Measurements from ENCODE around the gene SNUPN.
"Not testable (repeated sequence)": the region's sequence is repeated elsewhere in the genome, so short reads cannot be mapped to it uniquely, and the experiment has no call there.

Gene SNUPN

DNA sequence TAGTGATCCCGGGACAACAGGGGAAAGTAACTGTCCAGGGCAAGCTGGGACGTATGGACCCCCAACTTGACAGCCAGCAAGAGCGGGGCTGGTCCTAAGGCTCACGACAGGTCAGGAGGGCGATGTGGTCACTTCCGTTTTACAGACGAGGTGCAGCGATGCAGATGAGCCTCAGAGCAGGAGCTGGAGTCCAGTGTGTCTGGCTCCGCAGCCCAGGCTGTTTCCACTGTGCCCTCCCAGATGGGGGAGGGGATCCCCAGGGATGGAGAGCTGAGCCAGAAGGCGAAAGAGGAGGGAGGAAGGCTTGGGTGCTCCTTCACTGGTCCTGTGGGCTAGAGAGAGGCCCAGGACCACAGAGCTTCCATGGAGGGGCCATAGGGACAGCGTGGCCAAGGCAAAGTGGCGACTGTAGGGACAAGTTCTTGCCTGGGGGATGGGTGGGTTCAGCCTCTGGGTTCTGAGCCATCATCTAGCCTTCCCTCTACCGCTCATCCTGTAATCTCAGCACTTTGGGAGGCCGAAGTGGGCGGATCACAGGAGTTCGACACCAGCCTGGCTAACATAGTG lies 27.9 kb upstream of the SNUPN start:
- no peak for DNase-seq

DNA sequence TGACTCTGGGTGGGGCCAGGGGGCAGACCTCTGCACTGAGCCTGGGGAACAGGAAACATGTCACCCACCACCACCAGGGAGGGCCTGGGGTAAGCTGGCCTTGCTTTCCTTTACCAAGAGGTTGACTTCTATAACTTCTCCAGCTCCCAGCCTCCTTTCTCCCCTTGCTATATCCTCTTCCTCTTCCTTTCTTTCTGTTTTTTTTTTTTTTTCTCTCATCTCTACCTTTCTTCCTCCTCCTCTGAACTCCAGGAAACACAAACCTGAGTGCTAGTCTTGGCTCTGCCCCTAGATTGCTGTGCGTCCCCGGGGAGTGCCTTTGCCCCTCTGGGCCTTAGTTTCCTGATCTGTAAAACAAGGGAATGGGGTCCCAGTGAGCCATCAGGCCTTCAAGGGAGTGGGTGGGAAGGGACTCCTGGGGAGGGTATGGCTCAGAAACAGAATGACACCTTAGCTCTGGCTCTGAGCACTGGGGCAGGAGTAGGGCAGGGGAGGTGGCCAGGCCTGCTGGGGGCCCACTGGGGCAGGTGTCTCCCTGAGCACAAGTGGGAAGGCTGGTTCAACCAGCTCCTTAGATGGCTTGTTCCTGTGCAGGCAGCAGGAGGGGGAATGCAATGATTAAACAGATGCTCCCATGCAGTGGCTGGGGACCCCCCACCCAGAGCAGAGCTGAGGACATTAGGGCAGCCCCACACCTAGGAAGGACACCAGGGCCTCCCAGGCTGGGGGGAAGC lies 26.5 kb upstream of the SNUPN start:
- DNase-seq, result no peak

- no peak for DNase-seq
Measured at GRCh38 chr15:75650908-75651809, 25.6 kb upstream of the SNUPN start.

- DNase-seq, result no peak
Measured at GRCh38 chr15:75649848-75650247, 24.3 kb upstream of the SNUPN start.

DNA sequence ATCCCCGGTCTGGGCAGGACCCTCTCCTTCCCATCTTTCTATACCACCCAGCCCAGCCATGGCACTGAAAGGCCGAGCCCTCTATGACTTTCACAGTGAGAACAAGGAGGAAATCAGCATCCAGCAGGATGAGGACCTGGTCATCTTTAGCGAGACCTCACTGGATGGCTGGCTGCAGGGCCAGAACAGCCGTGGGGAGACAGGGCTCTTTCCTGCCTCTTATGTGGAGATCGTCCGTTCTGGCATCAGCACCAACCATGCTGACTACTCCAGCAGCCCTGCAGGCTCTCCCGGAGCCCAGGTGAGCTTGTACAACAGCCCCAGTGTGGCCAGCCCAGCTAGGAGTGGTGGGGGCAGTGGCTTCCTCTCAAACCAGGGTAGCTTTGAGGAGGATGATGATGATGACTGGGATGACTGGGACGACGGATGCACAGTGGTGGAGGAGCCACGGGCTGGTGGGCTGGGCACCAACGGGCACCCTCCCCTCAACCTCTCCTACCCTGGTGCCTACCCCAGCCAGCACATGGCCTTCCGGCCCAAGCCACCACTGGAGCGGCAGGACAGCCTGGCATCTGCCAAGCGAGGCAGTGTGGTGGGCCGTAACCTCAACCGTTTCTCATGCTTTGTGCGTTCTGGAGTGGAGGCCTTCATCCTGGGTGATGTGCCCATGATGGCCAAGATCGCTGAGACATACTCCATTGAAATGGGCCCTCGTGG lies 23.7 kb upstream of the SNUPN start:
- no peak for DNase-seq

GRCh38 chr15:75648156-75649000 lies 22.9 kb upstream of the SNUPN start:
- DNase-seq, result no peak

DNA sequence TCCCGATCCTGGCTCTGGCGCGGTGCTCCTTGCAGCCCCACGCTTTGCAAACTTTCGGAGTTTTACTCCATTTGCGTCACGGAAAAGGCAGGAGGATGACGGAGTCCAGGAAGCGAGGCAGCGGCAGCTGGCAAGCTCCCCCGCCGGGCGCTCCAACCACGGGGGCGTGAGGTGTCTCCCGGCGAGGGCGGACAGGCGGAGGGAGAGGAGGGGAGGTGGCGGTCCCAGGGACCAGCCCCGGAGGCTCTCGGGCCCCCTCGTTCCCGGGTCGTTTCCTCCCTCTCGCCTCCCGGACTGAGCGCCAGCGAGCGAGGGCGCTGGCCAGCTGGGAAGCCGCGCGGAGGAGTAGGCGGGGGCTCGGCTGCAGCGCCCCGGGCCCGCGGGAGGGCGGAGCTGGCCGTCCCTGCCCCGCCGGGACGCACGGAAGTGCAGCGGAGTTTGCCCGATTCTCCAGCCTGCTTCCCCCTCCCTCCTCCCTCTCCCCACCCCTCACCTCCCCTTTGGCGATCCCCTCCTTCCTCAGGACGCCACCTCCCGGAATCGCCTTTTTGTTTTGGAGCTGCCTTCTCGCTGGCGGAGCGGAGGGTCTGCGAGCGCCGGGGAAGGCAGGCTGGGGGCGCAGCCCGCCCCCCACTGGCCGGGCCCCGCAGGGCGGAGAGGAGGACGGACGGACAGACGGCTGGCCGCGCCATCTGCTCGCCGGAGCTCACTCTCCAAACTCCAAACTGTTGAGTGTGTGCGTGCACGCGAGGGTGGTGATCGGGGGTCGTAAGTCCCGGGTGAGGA lies 22.0 kb upstream of the SNUPN start, which contains the start of gene SNX33:
Gene SNX33, plus strand, starts transcription at position 543 of the 786 bp plus-strand sequence. CDS start 1,191 bp downstream, outside the sequence.
- DNase-seq, result no peak

DNA sequence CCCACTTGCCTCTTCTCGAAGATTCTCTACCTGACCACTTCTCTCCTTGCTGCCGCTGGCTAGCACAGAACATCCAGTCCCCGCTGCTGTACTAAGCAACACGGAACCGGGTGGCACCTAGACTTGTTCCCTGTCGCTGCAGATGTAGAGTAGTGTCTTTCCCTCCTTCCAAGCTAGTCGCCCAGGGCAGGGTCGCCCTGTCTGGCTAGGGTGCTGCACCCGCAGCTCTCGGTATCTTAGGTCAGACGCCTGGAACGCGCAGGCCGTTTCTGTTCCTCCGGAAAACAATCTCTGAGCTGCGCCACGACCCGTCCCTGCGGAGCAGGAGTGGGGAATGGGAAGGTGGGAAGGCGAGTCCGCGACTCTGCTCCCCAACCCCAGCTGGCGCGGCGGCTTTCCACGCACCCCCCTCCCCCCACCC lies 21.4 kb upstream of the SNUPN start:
- no peak for DNase-seq

DNA sequence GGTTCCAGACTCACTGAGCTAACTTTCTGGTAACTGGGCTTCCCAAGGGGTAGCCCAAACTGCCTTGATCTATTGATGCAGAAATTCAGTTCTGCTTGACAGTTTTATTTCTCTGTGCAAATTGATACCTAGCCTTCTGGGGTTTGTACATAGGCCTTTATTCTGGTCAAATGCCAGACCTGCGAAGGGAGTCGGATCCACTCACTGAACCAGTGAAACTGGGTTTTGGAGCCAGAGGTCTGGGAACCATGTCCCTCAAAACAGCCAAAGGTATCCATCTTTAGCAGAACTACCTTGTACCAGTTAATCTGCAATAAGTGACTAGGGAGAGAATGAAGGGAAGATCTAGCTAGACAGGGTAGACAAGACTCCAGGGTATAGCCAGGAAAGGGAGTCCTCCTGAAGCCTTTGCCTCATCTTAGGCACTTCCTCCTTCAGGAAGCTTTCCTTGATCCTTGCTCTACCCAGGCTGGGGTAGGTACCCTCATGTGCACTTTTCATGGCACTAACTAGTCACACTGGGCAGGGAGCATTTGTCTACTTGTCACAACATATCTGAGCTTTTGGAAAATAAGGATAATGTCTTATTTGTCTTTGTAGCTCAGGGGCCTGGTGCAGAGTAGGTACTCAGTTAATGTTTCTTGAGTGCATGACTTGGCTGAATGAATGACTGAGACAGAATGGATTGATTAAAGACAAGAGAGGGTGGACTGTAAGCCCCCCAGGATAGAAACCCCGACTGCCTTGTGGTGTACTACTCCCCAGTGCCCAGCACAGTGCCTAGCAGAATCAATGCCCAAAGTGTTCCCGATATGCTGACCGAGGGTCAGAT lies 20.8 kb upstream of the SNUPN start:
- no peak for DNase-seq

- no peak for DNase-seq
Measured at GRCh38 chr15:75644376-75644775, 18.9 kb upstream of the SNUPN start.

- DNase-seq, result no peak
Measured at GRCh38 chr15:75641603-75642002, 16.1 kb upstream of the SNUPN start.

DNA sequence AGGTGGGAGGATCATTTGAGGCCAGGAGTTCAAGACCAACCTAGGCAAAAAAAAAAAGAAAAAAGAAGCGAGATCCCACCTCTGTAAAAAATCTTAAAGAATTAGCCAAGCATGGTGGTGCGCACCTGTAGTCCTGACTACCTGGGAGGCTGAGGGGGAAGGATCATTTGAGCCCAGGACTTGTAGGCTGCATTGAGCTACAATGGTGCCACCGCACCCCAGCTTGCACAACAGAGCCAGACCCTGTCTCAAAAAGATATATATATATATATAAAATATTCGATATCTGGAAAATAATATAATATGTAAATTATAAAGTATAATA lies 15.6 kb upstream of the SNUPN start:
- no peak for DNase-seq

- peak; percentile 40 for DNase-seq
Measured at GRCh38 chr15:75640483-75641178, 15.1 kb upstream of the SNUPN start.

GRCh38 chr15:75639709-75640482 lies 14.4 kb upstream of the SNUPN start, which contains the start of gene IMP3:
Gene IMP3 (minus strand): TSS chr15:75640224. CDS start chr15:75640168, 56 bp downstream.
- DNase-seq, result peak; percentile 94

DNA sequence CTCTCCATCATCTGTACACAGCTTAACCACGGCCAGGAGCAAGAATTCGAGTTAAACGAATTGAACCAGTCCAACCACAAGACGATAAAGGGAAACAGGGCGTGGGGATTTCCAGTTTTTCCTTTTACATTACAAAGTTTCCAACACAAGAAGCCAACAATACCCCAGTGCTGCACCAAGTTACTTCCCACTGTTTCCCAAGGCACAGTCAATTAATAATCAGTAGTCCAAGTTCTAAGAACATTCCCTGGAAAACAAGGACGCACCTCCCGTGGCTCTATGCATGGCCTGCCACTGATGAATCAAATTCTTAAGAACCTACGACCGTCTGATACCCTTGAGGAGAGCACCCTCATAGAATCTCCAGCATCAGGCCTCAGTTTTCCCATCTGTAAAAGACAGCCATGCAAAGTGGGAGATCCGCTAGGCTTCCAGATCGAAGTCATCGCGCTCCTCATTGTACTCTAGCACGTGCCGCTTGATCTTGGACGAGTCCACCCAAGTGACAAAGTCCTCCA lies 13.7 kb upstream of the SNUPN start:
- no peak for DNase-seq

DNA sequence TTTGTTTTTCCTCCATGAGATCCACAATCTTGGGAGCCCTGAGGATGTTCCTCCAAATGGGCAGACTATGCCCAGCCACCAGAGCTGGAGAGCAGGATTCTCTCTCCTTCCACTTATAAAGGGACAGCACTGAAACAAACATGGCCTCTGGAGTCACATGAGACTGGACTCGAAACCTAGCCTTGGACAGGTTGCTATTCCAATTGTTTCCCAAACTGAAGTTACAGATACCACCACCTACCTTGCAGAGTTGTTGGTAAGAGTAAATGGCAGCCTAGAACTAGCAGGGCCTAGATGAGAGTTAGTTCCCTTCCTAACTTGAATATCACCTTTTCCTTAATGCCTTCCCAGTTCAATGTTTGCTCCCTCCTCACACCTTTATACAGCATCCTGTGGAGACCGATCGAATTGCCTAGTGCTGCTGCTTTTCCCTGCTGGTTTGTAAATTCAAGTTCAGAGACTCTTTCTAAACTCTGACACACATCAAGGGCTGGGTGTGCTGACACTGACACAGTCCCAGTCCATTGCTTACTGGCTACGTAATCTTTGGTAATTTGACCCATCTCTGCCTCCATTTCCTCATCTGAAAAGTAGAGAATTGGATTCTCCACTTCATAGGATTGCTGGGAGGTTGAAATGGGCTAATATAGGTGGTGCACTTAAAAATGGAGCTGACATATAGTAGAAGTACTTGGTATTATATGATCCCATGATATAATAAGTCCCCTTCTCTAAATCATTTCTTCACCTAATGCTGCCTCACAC lies 11.9 kb upstream of the SNUPN start:
- no peak for DNase-seq

GRCh38 chr15:75636026-75636425 lies 10.5 kb upstream of the SNUPN start:
- DNase-seq, result no peak

- not testable (repeated sequence) for DNase-seq
Measured at GRCh38 chr15:75633922-75634321, 8.4 kb upstream of the SNUPN start.

Data from NCI-H2081 treated with DMSO at 0.1 percent for 48 hours (cell line).